Mucosa of stomach (tissue), 1 donor: ENCODE results near the gene TPK1.

Experiments
- H3K27me3 ChIP-seq: one replicate; pipeline ENCODE4 v1.7.0; 2013; ENCODE audit warnings: mild to moderate bottlenecking, low read length; ENCODE audit not compliant: control insufficient read depth, insufficient read depth
- H3K36me3 ChIP-seq: one replicate; pipeline ENCODE4 v1.7.0; 2013; ENCODE audit warnings: low read length; ENCODE audit not compliant: control insufficient read depth, insufficient read depth
- H3K4me1 ChIP-seq: one replicate; pipeline ENCODE4 v1.7.0; 2013; ENCODE audit warnings: mild to moderate bottlenecking, low read length; ENCODE audit not compliant: control insufficient read depth, insufficient read depth
- H3K4me3 ChIP-seq: one replicate; pipeline ENCODE4 v1.7.0; 2013; ENCODE audit warnings: low read length
- H3K9ac ChIP-seq: one replicate; pipeline ENCODE4 v1.7.0; 2013; ENCODE audit warnings: mild to moderate bottlenecking, low read length, moderate library complexity
- H3K9me3 ChIP-seq: one replicate; pipeline ENCODE4 v1.7.0; 2013; ENCODE audit warnings: mild to moderate bottlenecking, low read length, moderate library complexity; ENCODE audit not compliant: control insufficient read depth
- donor health status: Pancreatic carcinoma.

The TPK1 gene

DNA sequence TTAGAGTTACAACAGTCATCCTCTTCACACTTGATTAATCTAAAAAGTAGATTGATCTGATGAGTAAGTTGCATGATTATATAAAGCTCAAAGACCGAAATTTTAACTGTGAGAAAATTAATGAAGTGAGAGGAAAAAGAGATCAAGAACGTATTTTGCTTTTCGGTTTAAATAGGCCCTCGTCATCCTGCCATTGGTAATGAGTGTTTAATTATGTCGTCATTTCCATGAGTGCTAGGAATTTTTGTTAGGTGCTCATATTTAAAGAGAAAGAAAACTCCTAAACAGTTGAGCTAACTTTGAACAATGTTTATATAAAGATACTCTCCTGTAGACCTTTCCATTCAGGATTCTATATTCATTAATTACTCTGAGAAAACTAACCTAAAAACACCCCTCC lies 159.4 kb downstream of the TPK1 start:
- no peaks in the 10 kb centered on the region for H3K36me3 ChIP-seq
- H3K4me3 ChIP-seq = no peak overlapping the region
- H3K27me3 ChIP-seq = no peaks in the 10 kb centered on the region
- H3K9me3 ChIP-seq = no peaks in the 10 kb centered on the region
- H3K9ac ChIP-seq = no peak overlapping the region
- no peaks in the 10 kb centered on the region for H3K4me1 ChIP-seq

DNA sequence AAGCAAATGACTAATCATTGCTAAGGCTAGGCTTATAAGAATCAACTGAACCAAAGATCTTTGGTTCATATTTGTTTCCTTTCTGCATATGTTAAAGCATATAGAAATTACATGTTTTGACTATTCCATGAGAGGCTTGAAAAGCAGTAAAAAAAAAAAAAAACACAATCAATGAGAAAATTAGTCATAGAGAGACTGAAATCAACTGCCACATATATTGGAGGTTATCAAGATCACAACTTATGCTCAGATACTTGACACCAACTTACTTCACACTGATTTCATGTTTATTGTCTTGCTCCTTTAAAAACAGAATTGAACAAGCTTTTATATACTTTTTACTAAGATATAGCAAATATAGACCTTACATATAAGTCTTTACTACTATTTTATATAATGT lies 161.3 kb downstream of the TPK1 start:
- Histone ChIP-seq H3K36me3 (no peaks in the 10 kb centered on the region), H3K4me1 (no peaks in the 10 kb centered on the region), H3K9ac (no peak overlapping the region), H3K9me3 (no peaks in the 10 kb centered on the region), H3K4me3 (no peak overlapping the region), H3K27me3 (no peaks in the 10 kb centered on the region)

DNA sequence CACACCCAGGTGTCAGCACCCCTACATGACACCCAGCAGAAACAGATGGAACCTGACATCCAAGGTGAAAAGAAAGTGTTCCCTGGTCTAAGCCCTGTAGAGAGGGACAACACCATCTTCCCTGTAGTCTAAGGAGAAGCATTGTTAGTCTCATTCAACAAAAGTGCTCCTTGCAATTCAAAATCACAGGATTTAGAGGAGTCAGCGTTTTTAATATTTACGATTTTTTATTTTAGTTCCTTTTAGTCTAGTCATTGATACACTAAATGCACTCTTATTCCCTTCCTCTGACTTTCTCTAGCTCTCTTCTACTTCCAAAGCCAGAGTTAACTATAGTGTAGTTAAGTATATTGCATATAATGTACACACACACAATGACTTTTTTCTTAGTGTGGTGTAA lies 163.0 kb downstream of the TPK1 start:
- H3K9ac ChIP-seq = no peak overlapping the region
- H3K4me3 ChIP-seq = no peak overlapping the region

DNA sequence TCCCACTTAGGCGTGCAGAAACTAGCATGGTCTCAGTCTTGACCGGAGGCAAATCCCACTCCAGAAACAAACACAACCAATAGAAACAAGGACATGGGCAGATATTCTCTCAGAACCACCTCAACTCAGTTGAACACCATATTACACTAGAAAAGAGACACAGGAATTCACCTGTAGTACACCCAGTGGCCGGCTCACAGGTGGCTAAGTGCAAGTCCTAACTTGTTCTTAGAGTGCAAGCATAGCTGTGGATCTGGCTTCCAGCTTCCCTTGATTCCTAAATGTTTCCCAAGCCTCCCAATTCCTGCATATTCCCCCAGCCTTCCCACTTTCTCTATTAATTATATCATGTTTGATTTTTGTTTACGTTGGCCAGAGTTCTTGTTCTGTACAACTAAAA lies 164.4 kb downstream of the TPK1 start:
- Histone ChIP-seq H3K9ac (no peak overlapping the region), H3K27me3 (no peaks in the 10 kb centered on the region), H3K4me1 (no peaks in the 10 kb centered on the region), H3K36me3 (no peaks in the 10 kb centered on the region), H3K4me3 (no peak overlapping the region), H3K9me3 (no peaks in the 10 kb centered on the region)

More for the DNA sequence above, 163.0 kb downstream of the TPK1 start:
- no peaks in the 10 kb centered on the region for H3K9me3 ChIP-seq
- no peaks in the 10 kb centered on the region for H3K27me3 ChIP-seq
- H3K36me3 ChIP-seq = no peaks in the 10 kb centered on the region
- H3K4me1 ChIP-seq = no peaks in the 10 kb centered on the region

DNA sequence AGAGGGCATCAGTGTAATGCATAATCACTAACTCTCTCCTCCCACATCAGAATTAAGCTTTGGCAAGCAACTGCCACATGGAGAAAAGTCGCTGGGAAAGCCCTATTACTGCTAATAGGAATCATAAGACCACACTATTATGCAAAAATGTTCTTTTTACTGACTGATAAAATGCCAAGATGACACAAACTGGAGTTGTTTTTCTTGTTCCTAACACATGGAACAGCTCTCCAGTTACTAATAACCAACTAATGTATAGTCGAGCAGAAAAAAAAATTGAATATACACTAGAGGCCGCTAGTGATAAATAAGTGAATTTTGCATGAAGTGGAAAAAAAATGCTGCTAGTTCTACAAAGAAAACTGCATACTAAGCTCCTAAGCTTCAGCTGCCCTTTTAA lies 165.6 kb downstream of the TPK1 start:
- Histone ChIP-seq H3K36me3 (no peaks in the 10 kb centered on the region), H3K4me1 (no peaks in the 10 kb centered on the region), H3K27me3 (no peaks in the 10 kb centered on the region)

DNA sequence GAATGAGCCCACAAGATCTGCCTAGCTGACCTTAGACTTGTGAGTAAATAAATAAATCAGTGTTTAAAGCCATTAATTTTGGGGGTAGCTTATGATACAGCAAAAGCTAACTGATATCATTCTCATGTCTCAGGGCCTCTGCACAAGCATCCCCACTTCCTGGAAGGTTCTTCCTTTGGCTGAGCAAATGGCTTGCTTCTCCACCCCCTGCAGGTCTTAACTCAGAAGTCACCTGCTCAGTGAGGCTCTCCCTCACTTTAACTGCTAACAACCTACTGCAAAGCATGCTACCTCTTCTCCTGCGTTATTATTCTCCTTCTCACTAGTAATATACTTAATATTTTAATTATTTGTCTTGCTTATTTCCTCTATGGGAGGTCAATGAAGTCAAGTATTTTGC lies 167.3 kb downstream of the TPK1 start:
- Histone ChIP-seq H3K36me3 (no peaks in the 10 kb centered on the region), H3K4me1 (no peaks in the 10 kb centered on the region), H3K9ac (no peak overlapping the region), H3K9me3 (no peaks in the 10 kb centered on the region), H3K4me3 (no peak overlapping the region), H3K27me3 (no peaks in the 10 kb centered on the region)

More for the DNA sequence above, 165.6 kb downstream of the TPK1 start:
- H3K4me3 ChIP-seq = no peak overlapping the region
- H3K9me3 ChIP-seq = no peaks in the 10 kb centered on the region
- no peak overlapping the region for H3K9ac ChIP-seq

DNA sequence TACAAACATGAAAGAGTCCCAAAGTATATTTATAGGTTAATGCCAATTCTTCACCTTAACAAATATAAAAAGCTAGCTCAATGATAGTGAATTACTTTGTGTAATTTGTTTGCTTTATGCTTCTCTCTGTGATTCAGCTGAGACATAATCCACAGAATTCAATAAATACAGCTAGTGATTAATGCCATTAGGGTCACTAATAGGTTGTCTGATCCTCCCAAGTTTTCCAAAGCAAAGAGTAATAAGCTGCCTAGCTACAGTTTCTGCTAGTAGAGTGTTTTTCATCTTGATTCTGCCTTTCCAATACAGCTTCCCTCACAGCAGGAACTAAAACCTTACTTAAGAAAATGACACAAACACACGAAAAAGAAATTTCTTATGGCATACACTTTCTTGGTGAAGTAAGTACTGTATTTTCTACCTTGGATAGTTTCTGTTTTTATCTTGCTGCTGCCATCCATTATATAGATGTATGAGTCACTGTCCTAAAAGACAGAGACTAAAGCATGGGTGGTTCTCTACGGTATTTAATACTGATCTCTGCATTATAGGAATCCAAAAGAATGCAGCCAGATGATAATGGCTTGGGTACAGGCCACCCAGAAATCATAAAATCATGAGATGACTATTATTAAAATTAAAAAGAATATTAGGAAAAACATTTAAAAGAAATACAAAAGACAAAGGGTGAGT lies 170.0 kb downstream of the TPK1 start:
- no peaks in the 10 kb centered on the region for H3K9me3 ChIP-seq

DNA sequence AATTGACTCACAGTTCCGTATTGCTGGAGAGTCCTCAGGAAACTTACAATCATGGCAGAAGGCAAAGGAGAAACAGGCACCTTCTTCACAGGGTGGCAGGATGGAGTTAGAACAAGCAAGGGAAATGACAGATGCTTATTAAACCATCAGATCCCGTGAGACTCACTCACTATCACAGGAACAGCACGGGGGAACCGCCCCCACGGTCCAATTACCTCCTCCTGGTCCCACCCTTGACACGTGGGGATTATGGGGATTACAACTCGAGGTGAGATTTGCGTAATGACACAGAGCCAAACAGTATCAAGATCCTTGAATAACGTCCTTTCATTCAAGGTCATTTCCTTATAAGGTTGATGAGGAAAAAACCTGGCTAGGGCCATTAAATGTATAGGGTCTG lies 176.6 kb downstream of the TPK1 start:
- no peaks in the 10 kb centered on the region for H3K9me3 ChIP-seq
- no peaks in the 10 kb centered on the region for H3K36me3 ChIP-seq
- no peak overlapping the region for H3K9ac ChIP-seq
- no peaks in the 10 kb centered on the region for H3K27me3 ChIP-seq
- no peak overlapping the region for H3K4me3 ChIP-seq
- H3K4me1 ChIP-seq = no peaks in the 10 kb centered on the region

More for the DNA sequence above, 170.0 kb downstream of the TPK1 start:
- H3K36me3 ChIP-seq = no peaks in the 10 kb centered on the region
- no peak overlapping the region for H3K4me3 ChIP-seq
- no peaks in the 10 kb centered on the region for H3K4me1 ChIP-seq
- no peak overlapping the region for H3K9ac ChIP-seq
- no peaks in the 10 kb centered on the region for H3K27me3 ChIP-seq

DNA sequence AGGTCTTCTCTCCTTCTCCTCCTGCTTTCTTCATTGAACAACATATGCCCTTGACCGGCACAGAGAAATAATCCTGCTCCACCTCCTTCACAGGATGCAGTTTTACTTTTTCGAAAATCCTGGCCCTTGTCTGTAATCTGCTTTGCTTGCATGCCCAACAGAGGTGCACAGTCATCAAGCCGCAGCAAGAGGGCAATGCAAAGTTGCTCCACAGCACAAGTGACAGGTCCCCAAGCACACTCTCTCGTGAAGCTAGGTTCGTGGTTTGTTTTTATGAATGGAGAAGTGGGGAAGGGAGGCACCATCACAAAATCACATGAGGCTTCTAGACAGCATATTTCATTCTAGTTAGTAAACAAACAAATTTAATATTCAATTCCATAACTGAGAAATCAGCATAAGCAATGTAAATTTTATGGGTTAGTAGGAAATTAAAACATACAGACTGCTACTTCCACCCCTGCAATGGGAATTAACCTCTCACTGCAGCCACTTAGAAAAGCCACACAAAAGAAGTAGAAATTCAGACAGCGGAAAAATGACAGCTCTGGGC lies 178.8 kb downstream of the TPK1 start:
- H3K9ac ChIP-seq = no peak overlapping the region
- no peaks in the 10 kb centered on the region for H3K36me3 ChIP-seq
- no peaks in the 10 kb centered on the region for H3K9me3 ChIP-seq
- no peaks in the 10 kb centered on the region for H3K4me1 ChIP-seq
- no peak overlapping the region for H3K4me3 ChIP-seq
- no peaks in the 10 kb centered on the region for H3K27me3 ChIP-seq

DNA sequence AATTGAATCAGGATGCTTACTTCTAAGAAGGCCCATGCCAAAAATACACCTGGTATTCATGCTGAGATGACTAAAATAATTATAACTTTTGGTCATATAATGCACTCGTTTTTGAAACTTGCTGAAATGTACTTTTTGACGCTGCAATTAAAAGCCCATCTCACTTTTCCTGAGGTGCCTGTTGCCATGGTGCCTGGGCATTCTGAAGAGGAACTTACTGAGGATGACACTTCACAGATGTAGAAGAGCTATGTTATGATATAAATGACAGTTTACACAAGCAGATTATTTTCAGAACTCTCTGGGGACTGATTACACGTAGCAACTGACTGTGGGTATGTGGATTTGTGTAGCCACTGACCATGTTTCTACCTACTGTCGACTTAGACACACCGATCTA lies 182.4 kb downstream of the TPK1 start:
- no peaks in the 10 kb centered on the region for H3K27me3 ChIP-seq
- no peaks in the 10 kb centered on the region for H3K4me1 ChIP-seq
- no peak overlapping the region for H3K4me3 ChIP-seq
- H3K36me3 ChIP-seq = no peaks in the 10 kb centered on the region
- H3K9ac ChIP-seq = no peak overlapping the region
- H3K9me3 ChIP-seq = no peaks in the 10 kb centered on the region

DNA sequence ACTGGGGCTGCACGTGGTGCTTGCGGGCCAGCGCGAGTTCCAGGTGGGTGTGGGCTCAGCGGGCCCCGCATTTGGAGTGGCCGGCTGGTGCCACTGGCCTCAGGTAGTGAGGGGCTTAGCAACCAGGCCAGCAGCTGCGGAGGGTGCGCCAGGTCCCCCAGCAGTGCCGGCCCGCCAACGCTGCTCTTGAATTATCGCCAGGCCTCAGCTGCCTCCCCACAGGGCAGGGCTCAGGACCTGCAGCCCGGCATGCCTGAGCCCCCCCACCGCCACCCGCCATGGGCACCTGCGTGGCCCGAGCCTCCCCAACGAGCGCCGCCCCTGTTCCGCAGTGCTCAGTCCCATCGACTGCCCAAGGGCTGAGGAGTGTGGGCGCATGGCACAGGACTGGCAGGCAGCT lies 185.4 kb downstream of the TPK1 start:
- Histone ChIP-seq H3K9ac (no peak overlapping the region), H3K27me3 (no peaks in the 10 kb centered on the region), H3K36me3 (no peaks in the 10 kb centered on the region), H3K4me1 (no peaks in the 10 kb centered on the region), H3K9me3 (no peaks in the 10 kb centered on the region), H3K4me3 (no peak overlapping the region)

DNA sequence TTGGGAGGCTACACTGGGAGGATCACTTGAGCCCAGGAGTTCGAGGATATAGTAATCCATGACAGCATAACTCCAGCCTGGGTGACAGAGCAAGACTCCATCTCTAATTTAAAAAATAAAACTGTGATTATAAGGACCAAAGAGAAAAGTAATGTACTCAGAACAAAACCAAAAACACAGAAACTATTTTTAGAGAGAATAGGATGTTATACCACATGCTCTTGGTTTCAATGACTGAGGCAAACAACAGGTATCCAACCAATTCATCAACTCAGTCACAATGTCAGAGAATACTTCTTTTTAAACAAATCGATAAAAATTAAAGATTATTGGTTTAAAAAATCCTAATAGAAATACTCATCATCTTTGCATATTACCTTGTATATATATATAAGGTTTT lies 186.7 kb downstream of the TPK1 start:
- Histone ChIP-seq H3K9me3 (no peaks in the 10 kb centered on the region), H3K9ac (no peak overlapping the region), H3K4me1 (no peaks in the 10 kb centered on the region), H3K36me3 (no peaks in the 10 kb centered on the region), H3K27me3 (no peaks in the 10 kb centered on the region), H3K4me3 (no peak overlapping the region)
